Pulmonary artery endothelial cell (primary cell): ENCODE measurements around the gene MAN2B1. TPM values are rescaled to one million over a fixed set of nuclear protein-coding genes. Genes with fewer than 3 reads are reported as not detected.
A peak's percentile ranks its signal among the peaks of the same experiment; 100 is the strongest.
"Not testable (repeated sequence)": the region's sequence is repeated elsewhere in the genome, so short reads cannot be mapped to it uniquely, and the experiment has no call there.

Experiments
- DNase-seq: peaks from one replicate; pipeline ENCODE4 v3.0.0-alpha.2; 2011; ENCODE audit warnings: low read depth, low spot score
- total RNA-seq: library from RNA; depleted of rRNA; stranded (reverse); fragments of >200 nt; gene quantifications from 2 replicates; pipeline ENCODE4 v1.2.3, GENCODE V29; 2014

MAN2B1 gene
- total RNA-seq, 1 donor from 2014 or later = 41.5 TPM

- DNase-seq = no peak
These were observed 22.5 kb upstream of the MAN2B1 start for GRCh38 chr19:12689012-12689411.

GRCh38 chr19:12687496-12688196 lies 21.1 kb upstream of the MAN2B1 start, which contains the start of gene GNG14:
TSS of gene GNG14 (plus strand) at chr19:12687998. CDS start at chr19:12688049, 51 bp downstream.
- no peak for DNase-seq

- DNase-seq = no peak
These were observed 19.3 kb upstream of the MAN2B1 start for GRCh38 chr19:12685831-12686230.

- DNase-seq = peak; percentile 93
These were observed 14.8 kb upstream of the MAN2B1 start, which contains the start of gene DHPS for GRCh38 chr19:12681074-12681987. TSS of gene DHPS (minus strand) at chr19:12681880. CDS start at chr19:12681766, 114 bp downstream.

- DNase-seq = no peak
These were observed 13.5 kb upstream of the MAN2B1 start for GRCh38 chr19:12680034-12680433.

- not testable (repeated sequence) for DNase-seq
These were observed 11.5 kb upstream of the MAN2B1 start for GRCh38 chr19:12678039-12678438.

GRCh38 chr19:12676928-12677327 lies 10.4 kb upstream of the MAN2B1 start:
- no peak for DNase-seq

- DNase-seq = no peak
These were observed 9.8 kb upstream of the MAN2B1 start for GRCh38 chr19:12676384-12676792.

- DNase-seq = no peak
These were observed 9.4 kb upstream of the MAN2B1 start for GRCh38 chr19:12675940-12676339.

- DNase-seq = no peak
These were observed 8.9 kb upstream of the MAN2B1 start for GRCh38 chr19:12675399-12675798.

GRCh38 chr19:12672744-12673143 lies 6.2 kb upstream of the MAN2B1 start:
- DNase-seq = no peak

- DNase-seq = no peak
These were observed 3.8 kb upstream of the MAN2B1 start for GRCh38 chr19:12670159-12670928.

- no peak for DNase-seq
These were observed 3.0 kb upstream of the MAN2B1 start for GRCh38 chr19:12669270-12670158.

GRCh38 chr19:12668932-12669269 lies 2.4 kb upstream of the MAN2B1 start:
- DNase-seq = no peak

GRCh38 chr19:12668346-12668745 lies 1.8 kb upstream of the MAN2B1 start:
- no peak for DNase-seq

- no peak for DNase-seq
These were observed 1.3 kb upstream of the MAN2B1 start for GRCh38 chr19:12667731-12668302.

GRCh38 chr19:12665671-12666264 lies 774 bp downstream of the MAN2B1 start:
- no peak for DNase-seq

GRCh38 chr19:12665281-12665573 lies 1.3 kb downstream of the MAN2B1 start:
- DNase-seq = no peak

GRCh38 chr19:12664406-12665280 lies 1.9 kb downstream of the MAN2B1 start:
- no peak for DNase-seq
